Loucy (cell line): ENCODE measurements around the gene ANXA11.

ENCODE experiments used
- H2AFZ ChIP-seq: fragments of 200-600 bp; sonication (generic); 2 replicates; pipeline ENCODE4 v1.6.0; 2016; ENCODE audit warnings: antibody characterized with exemption, mild to moderate bottlenecking, low read length, moderate library complexity
- H3F3A ChIP-seq: fragments of 200-600 bp; 2 replicates; pipeline ENCODE4 v1.6.0; 2016; ENCODE audit warnings: antibody characterized with exemption, low read depth, mild to moderate bottlenecking
- H3K27me3 ChIP-seq: fragments of 200-600 bp; sonication (generic); 2 replicates; pipeline ENCODE4 v1.6.1; 2014; ENCODE audit warnings: low read length, mild to moderate bottlenecking; ENCODE audit not compliant: insufficient read depth, poor library complexity, severe bottlenecking
- H3K36me3 ChIP-seq: fragments of 200-600 bp; sonication (generic); 2 replicates; pipeline ENCODE4 v1.6.1; 2016; ENCODE audit warnings: low read length; ENCODE audit not compliant: insufficient read depth
- H3K4me1 ChIP-seq: fragments of 200-600 bp; sonication (generic); 2 replicates; pipeline ENCODE4 v1.5.1; 2014; ENCODE audit warnings: low read length, mild to moderate bottlenecking; ENCODE audit not compliant: insufficient read depth, poor library complexity, severe bottlenecking
- H3K4me2 ChIP-seq: fragments of 200-600 bp; sonication (generic); 2 replicates; pipeline ENCODE4 v1.6.0; 2014; ENCODE audit warnings: antibody characterized with exemption, low read length, low read depth, mild to moderate bottlenecking; ENCODE audit not compliant: poor library complexity, severe bottlenecking
- H3K4me3 ChIP-seq: fragments of 200-600 bp; sonication (generic); 2 replicates; pipeline ENCODE4 v1.5.1; 2014; ENCODE audit warnings: low read length, mild to moderate bottlenecking, mixed read lengths; ENCODE audit not compliant: poor library complexity, severe bottlenecking
- H3K79me2 ChIP-seq: fragments of 200-600 bp; sonication (generic); 2 replicates; pipeline ENCODE4 v1.6.1; 2014; ENCODE audit warnings: low read length; ENCODE audit not compliant: insufficient read depth
- H3K9ac ChIP-seq: fragments of 200-600 bp; sonication (generic); 2 replicates; pipeline ENCODE4 v1.6.0; 2014; ENCODE audit warnings: mild to moderate bottlenecking, low read depth, low read length, moderate library complexity; ENCODE audit not compliant: poor library complexity, severe bottlenecking
- H3K9me2 ChIP-seq: fragments of 200-600 bp; sonication (generic); replicated peaks from 2 replicates; pipeline ENCODE4 v1.6.1; 2016; ENCODE audit warnings: low read depth, low read length, mixed read lengths
- H3K9me3 ChIP-seq: fragments of 200-600 bp; sonication (generic); 2 replicates; pipeline ENCODE4 v1.6.1; 2014; ENCODE audit warnings: mild to moderate bottlenecking, antibody characterized with exemption, low read length, low read depth; ENCODE audit not compliant: insufficient read depth
- H4K20me1 ChIP-seq: fragments of 200-600 bp; sonication (generic); 2 replicates; pipeline ENCODE4 v1.6.0; 2014; ENCODE audit warnings: antibody characterized with exemption, low read length, mild to moderate bottlenecking; ENCODE audit not compliant: insufficient read depth, poor library complexity, severe bottlenecking
- CTCF ChIP-seq: fragments of 200-600 bp; sonication (generic); conservative IDR thresholded peaks from 2 replicates; pipeline ENCODE4 v1.5.1; 2014; ENCODE audit warnings: mild to moderate bottlenecking, antibody characterized with exemption, low read length
- EZH2phosphoT487 ChIP-seq: fragments of 200-600 bp; IDR thresholded peaks from 2 replicates; pipeline ENCODE4 v1.6.1; 2018; ENCODE audit warnings: antibody characterized with exemption, mild to moderate bottlenecking, moderate library complexity, borderline replicate concordance

The ANXA11 gene

GRCh38 chr10:80131499-80131901 lies 73.8 kb downstream of the ANXA11 start:
- Histone ChIP-seq H3K27me3 (no peaks in the 10 kb centered on the region), H4K20me1 (no peaks in the 10 kb centered on the region), H3K79me2 (no peaks in the 10 kb centered on the region), H3F3A (no peaks in the 10 kb centered on the region), H3K9ac (no peak overlapping the region), H2AFZ (no peak overlapping the region), H3K4me2 (no peak overlapping the region), H3K9me2 (no peaks in the 10 kb centered on the region), H3K4me3 (no peak overlapping the region), H3K4me1 (no peaks in the 10 kb centered on the region), H3K36me3 (no peaks in the 10 kb centered on the region), H3K9me3 (no peaks in the 10 kb centered on the region)
- TF ChIP-seq EZH2phosphoT487: no peak
- no peak for TF ChIP-seq CTCF

GRCh38 chr10:80126876-80127275 lies 78.5 kb downstream of the ANXA11 start:
- H3K9me2 ChIP-seq: no peaks in the 10 kb centered on the region
- no peak overlapping the region for H3K4me3 ChIP-seq
- no peak for TF ChIP-seq CTCF
- no peak for TF ChIP-seq EZH2phosphoT487
- H3F3A ChIP-seq: no peaks in the 10 kb centered on the region
- no peaks in the 10 kb centered on the region for H3K79me2 ChIP-seq
- no peaks in the 10 kb centered on the region for H3K27me3 ChIP-seq
- no peaks in the 10 kb centered on the region for H3K36me3 ChIP-seq
- H4K20me1 ChIP-seq: no peaks in the 10 kb centered on the region
- H3K9me3 ChIP-seq: no peaks in the 10 kb centered on the region
- H3K4me2 ChIP-seq: no peak overlapping the region
- no peak overlapping the region for H3K9ac ChIP-seq
- H3K4me1 ChIP-seq: no peaks in the 10 kb centered on the region
- no peak overlapping the region for H2AFZ ChIP-seq

GRCh38 chr10:80122746-80123145 lies 82.6 kb downstream of the ANXA11 start:
- no peak overlapping the region for H2AFZ ChIP-seq
- H4K20me1 ChIP-seq: no peaks in the 10 kb centered on the region
- no peaks in the 10 kb centered on the region for H3K79me2 ChIP-seq
- no peaks in the 10 kb centered on the region for H3F3A ChIP-seq
- no peaks in the 10 kb centered on the region for H3K9me2 ChIP-seq
- H3K27me3 ChIP-seq: no peaks in the 10 kb centered on the region
- no peaks in the 10 kb centered on the region for H3K9me3 ChIP-seq
- TF ChIP-seq CTCF (no peak), EZH2phosphoT487 (no peak)
- H3K36me3 ChIP-seq: no peaks in the 10 kb centered on the region
- no peak overlapping the region for H3K4me3 ChIP-seq
- H3K9ac ChIP-seq: no peak overlapping the region
- no peaks in the 10 kb centered on the region for H3K4me1 ChIP-seq
- H3K4me2 ChIP-seq: no peak overlapping the region
